HEK293T (cell line): ENCODE measurements around the gene ASB16.

ENCODE experiments used
- ARNT ChIP-seq: fragments of 450-650 bp; IDR thresholded peaks from 2 replicates; pipeline ENCODE4 v1.6.1; 2017; ENCODE audit warnings: mild to moderate bottlenecking
- HDGF ChIP-seq: fragments of 450-650 bp; IDR thresholded peaks from 2 replicates; pipeline ENCODE4 v1.6.1; 2017; ENCODE audit warnings: antibody characterized with exemption, borderline replicate concordance
- LEF1 ChIP-seq: fragments of 450-650 bp; IDR thresholded peaks from 2 replicates; pipeline ENCODE4 v1.6.1; 2017; ENCODE audit warnings: mild to moderate bottlenecking, borderline replicate concordance
- SUZ12 ChIP-seq: fragments of 450-650 bp; IDR thresholded peaks from 2 replicates; pipeline ENCODE4 v1.6.1; 2016; ENCODE audit warnings: mild to moderate bottlenecking

DNA sequence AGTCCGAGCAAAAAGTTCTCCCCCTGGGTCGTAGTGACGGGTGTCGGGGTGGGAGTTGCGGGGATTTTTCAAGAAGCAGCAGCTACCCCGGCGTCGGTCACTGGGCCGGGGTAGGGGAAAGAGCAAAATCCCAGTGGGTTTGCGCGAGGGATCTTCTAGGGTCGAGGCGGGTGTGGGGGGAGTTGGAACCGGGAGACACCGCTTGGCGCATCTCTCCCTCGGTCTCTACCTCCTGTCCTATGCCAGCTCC is 51.3 kb downstream of the ASB16 start:
- TF ChIP-seq ARNT (no peak), SUZ12 (no peak), LEF1 (no peak), HDGF (no peak)
